ENCODE results near the gene QSOX1.

DNA sequence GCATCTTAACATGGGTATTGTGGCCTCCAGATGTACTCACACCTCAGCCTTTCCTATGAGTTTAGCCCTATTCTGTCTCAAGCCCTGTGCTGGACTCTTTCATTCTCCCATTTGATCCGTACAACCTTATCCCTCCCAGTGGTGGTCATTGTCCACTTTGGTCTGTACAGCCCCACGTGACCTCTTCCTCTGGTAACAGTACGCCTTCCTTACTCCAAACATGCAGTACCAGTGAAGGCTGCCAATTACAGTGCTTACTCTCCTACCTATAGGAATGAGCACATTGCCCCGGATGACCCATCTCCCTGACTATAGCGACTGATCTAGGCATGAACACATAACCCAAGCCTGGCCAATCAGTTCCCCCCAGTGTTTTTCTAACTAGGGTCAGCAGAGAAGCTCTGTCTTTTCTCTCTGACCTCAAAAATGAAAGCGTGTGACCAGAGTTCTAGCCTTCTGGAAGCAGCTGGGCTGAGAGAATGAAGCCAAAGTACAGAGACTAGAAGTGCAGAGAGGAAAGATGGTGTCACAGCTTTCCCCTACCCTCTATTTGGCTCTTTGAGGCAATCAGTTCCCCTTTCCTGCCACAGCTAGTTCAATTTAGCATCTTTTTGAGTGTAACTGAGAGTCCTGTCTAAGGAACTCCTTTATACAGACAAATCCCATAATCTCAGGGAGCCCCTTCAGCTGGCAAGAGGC, 9.9 kb upstream of the QSOX1 start:
- TF ChIP-seq, protein P1, sequence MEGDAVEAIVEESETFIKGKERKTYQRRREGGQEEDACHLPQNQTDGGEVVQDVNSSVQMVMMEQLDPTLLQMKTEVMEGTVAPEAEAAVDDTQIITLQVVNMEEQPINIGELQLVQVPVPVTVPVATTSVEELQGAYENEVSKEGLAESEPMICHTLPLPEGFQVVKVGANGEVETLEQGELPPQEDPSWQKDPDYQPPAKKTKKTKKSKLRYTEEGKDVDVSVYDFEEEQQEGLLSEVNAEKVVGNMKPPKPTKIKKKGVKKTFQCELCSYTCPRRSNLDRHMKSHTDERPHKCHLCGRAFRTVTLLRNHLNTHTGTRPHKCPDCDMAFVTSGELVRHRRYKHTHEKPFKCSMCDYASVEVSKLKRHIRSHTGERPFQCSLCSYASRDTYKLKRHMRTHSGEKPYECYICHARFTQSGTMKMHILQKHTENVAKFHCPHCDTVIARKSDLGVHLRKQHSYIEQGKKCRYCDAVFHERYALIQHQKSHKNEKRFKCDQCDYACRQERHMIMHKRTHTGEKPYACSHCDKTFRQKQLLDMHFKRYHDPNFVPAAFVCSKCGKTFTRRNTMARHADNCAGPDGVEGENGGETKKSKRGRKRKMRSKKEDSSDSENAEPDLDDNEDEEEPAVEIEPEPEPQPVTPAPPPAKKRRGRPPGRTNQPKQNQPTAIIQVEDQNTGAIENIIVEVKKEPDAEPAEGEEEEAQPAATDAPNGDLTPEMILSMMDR (IDR thresholded peaks at IDR 0.05), result no peak
- TF ChIP-seq POLR2A (IDR thresholded peaks at IDR 0.05), result no peak

Data from Peyer's patch (tissue), 4 donors.